IMR-90 (cell line): ENCODE data around the gene SSR1. TPM values are rescaled to one million over a fixed set of nuclear protein-coding genes. Genes with fewer than 3 reads are reported as not detected.

Experiments used
- ATAC-seq: fragments of 200-7000 bp; cut with Tn5 transposase; 2 replicates; pipeline ENCODE4 v1.9.1; 2020; ENCODE audit warnings: low read depth, mild to moderate bottlenecking, moderate library complexity
- BruUV-seq: library from RNA; stranded (reverse); fragments of 400-500 nt; replicated peaks from 2 replicates; lab custom pipeline; 2021; lab: Mats Ljungman, UMichigan
- CTCF ChIA-PET: fragments of 300-600 bp; formaldehyde crosslinking; extraction: SDS; loops from one replicate; lab custom pipeline; 2021; ENCODE audit warnings: antibody characterized with exemption; lab: Yijun Ruan, JAX
- POLR2A ChIA-PET: fragments of 300-600 bp; sonication (Branson Sonifier 250); formaldehyde crosslinking; loops from one replicate; lab custom pipeline; 2022; ENCODE audit warnings: antibody characterized with exemption; ENCODE audit not compliant: unreplicated experiment; lab: Charles Lee
- DNase-seq: peaks from one replicate; pipeline ENCODE4 v3.0.0; 2013
- H2AFZ ChIP-seq: replicated peaks from 2 replicates; pipeline ENCODE3; 2013; ENCODE audit warnings: low read length, mild to moderate bottlenecking; ENCODE audit not compliant: poor library complexity
- H2AK5ac ChIP-seq: 2 replicates; pipeline ENCODE4 v1.6.1; 2013; ENCODE audit warnings: low read depth, low read length, inconsistent platforms
- H2AK9ac ChIP-seq: replicated peaks from 2 replicates; pipeline ENCODE3; 2013; ENCODE audit warnings: mild to moderate bottlenecking, low read depth, low read length, moderate library complexity; ENCODE audit not compliant: poor library complexity
- H2BK120ac ChIP-seq: 2 replicates; pipeline ENCODE4 v1.6.1; 2013; ENCODE audit warnings: low read depth, low read length, inconsistent platforms
- H2BK15ac ChIP-seq: 3 replicates; pipeline ENCODE4 v1.6.1; 2013; ENCODE audit warnings: low read depth, low read length, inconsistent platforms
- H2BK20ac ChIP-seq: 2 replicates; pipeline ENCODE4 v1.6.1; 2013; ENCODE audit warnings: low read depth, mild to moderate bottlenecking, inconsistent platforms, low read length, moderate library complexity
- H2BK5ac ChIP-seq: 2 replicates; pipeline ENCODE4 v1.6.1; 2013; ENCODE audit warnings: mild to moderate bottlenecking, low read depth, low read length, inconsistent platforms; ENCODE audit not compliant: poor library complexity, severe bottlenecking
- H3K14ac ChIP-seq: replicated peaks from 2 replicates; pipeline ENCODE4 v1.6.1; 2013; ENCODE audit warnings: low read depth, low read length, inconsistent platforms
- H3K18ac ChIP-seq: 2 replicates; pipeline ENCODE4 v1.6.1; 2013; ENCODE audit warnings: low read depth, low read length, control low read depth
- H3K23ac ChIP-seq: 2 replicates; pipeline ENCODE4 v1.6.1; 2013; ENCODE audit warnings: low read depth, low read length, inconsistent platforms
- H3K27ac ChIP-seq: 2 replicates; pipeline ENCODE4 v1.5.1; 2013; ENCODE audit warnings: mild to moderate bottlenecking, control low read depth, low read length; ENCODE audit not compliant: insufficient read depth
- H3K27me3 ChIP-seq: 2 replicates; pipeline ENCODE4 v1.6.1; 2013; ENCODE audit warnings: low read length; ENCODE audit not compliant: control insufficient read depth, insufficient read depth
- H3K36me3 ChIP-seq: 2 replicates; pipeline ENCODE4 v1.6.1; 2013; ENCODE audit warnings: low read length, mixed read lengths; ENCODE audit not compliant: control insufficient read depth, insufficient read depth
- H3K4ac ChIP-seq: 2 replicates; pipeline ENCODE4 v1.6.1; 2013; ENCODE audit warnings: low read depth, low read length, inconsistent platforms
- H3K4me1 ChIP-seq: 2 replicates; pipeline ENCODE4 v1.6.1; 2013; ENCODE audit warnings: low read length, mixed read lengths; ENCODE audit not compliant: control insufficient read depth, insufficient read depth
- H3K4me2 ChIP-seq: 2 replicates; pipeline ENCODE4 v1.6.1; 2013; ENCODE audit warnings: low read depth, mild to moderate bottlenecking, control low read depth, low read length, moderate library complexity
- H3K4me3 ChIP-seq: 2 replicates; pipeline ENCODE4 v1.5.1; 2013; ENCODE audit warnings: low read depth, mild to moderate bottlenecking, control low read depth, low read length, moderate library complexity; ENCODE audit not compliant: insufficient read depth
- H3K56ac ChIP-seq: 2 replicates; pipeline ENCODE4 v1.6.1; 2013; ENCODE audit warnings: low read length, inconsistent platforms; ENCODE audit not compliant: insufficient read depth; ENCODE audit errors: extremely low read depth
- H3K79me1 ChIP-seq, 2 experiments: 2 replicates each; pipeline ENCODE4 v1.6.1; 2013; ENCODE audit warnings: low read length in 2 of 2, inconsistent platforms in 1 of 2, low read depth in 1 of 2
- H3K9ac ChIP-seq: 2 replicates; pipeline ENCODE4 v1.6.1; 2013; ENCODE audit warnings: low read depth, low read length, control low read depth
- H3K9me1 ChIP-seq: 2 replicates; pipeline ENCODE4 v1.6.1; 2013; ENCODE audit warnings: low read length, inconsistent platforms; ENCODE audit not compliant: insufficient read depth
- H3K9me3 ChIP-seq: 2 replicates; pipeline ENCODE4 v1.6.1; 2013; ENCODE audit warnings: low read length; ENCODE audit not compliant: control insufficient read depth, insufficient read depth
- H4K20me1 ChIP-seq: 2 replicates; pipeline ENCODE4 v1.6.1; 2013; ENCODE audit warnings: low read length, inconsistent platforms; ENCODE audit not compliant: insufficient read depth
- H4K5ac ChIP-seq: 2 replicates; pipeline ENCODE4 v1.6.1; 2013; ENCODE audit warnings: mild to moderate bottlenecking, low read depth, low read length, control low read depth
- H4K8ac ChIP-seq, 2 experiments: 2 replicates each; pipeline ENCODE4 v1.6.1; 2013; ENCODE audit warnings: low read depth in 2 of 2, low read length in 2 of 2, control low read depth in 1 of 2, inconsistent platforms in 1 of 2
- H4K91ac ChIP-seq: 2 replicates; pipeline ENCODE4 v1.6.1; 2013; ENCODE audit warnings: low read depth, low read length, inconsistent platforms; ENCODE audit not compliant: insufficient read depth
- WGBS, 2 experiments: methylation state at CpG; one replicate each; pipeline versions ENCODE4 v1.1.5 to v1.1.7; 2013; ENCODE audit warnings: missing lambda C conversion rate in 2 of 2; ENCODE audit not compliant: insufficient read length in 1 of 2; ENCODE audit errors: extremely low coverage in 2 of 2; 5-methylcytosine and 5-hydroxymethylcytosine counted together
- dilution Hi-C: fragments of 300-500 bp; cut with HindIII; formaldehyde crosslinking; loops from one replicate; pipeline ENCODE4 v1.14.3; 2018; ENCODE audit warnings: low sequenced_read_pairs; ENCODE audit not compliant: unreplicated experiment
- in situ Hi-C: fragments of 300-500 bp; cut with MboI; formaldehyde crosslinking; loops from 3 replicates; pipeline ENCODE4 v1.14.3; 2019; ENCODE audit warnings: low sequenced_read_pairs, inconsistent platforms, mixed read lengths
- intact Hi-C: fragments of 100-400 bp; cut with micrococcal nuclease; formaldehyde crosslinking; loops from 2 replicates; pipeline ENCODE4 v1.10.0; 2022
- polyA plus RNA-seq, 3 experiments: library from polyadenylated mRNA; depleted of rRNA; stranded (reverse); fragments of >200 nt; gene quantifications; 2 replicates each; pipeline ENCODE4 v1.2.3, GENCODE V29; 2012; ENCODE audit warnings: low replicate concordance in 1 of 3
- total RNA-seq: library from RNA; depleted of rRNA; stranded (reverse); fragments of >200 nt; gene quantifications from 2 replicates; pipeline ENCODE4 v1.2.3, GENCODE V29; 2012
- TF ChIP-seq, protein P1 (sequence below): conservative IDR thresholded peaks from 2 replicates; pipeline ENCODE4 v1.5.1; 2012; ENCODE audit warnings: mild to moderate bottlenecking, low read depth, low read length, improper control_type of control experiment

Gene SSR1
- total and polyA plus RNA-seq, 2 of the 4 experiments (the other 2 are of a cell fraction) = 110 to 120 TPM

DNA sequence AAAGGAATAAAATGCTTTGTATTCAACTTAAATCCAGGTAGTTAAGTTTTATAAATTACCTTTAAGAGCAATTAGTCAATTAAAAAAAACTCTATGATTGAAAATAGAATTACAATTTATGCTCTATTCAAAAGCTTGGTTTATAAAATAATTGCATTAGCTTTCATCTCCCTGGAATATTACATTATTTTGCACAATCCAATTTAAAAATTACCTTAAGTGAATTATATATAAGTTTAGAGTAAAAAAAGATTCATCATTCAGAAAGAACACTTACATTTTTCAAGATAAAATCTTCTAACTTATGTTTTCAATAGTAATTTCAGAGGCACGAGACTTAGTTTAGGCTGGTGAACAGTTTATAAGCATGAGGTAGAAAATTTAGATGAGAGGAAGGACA, 14.9 kb downstream of the SSR1 start:
- Histone ChIP-seq H2AK9ac (no peak overlapping the region), H4K20me1 (peaks cover 3% of the 10 kb centered on the region; the same call in 1 of the 2 replicates), H2AK5ac (no peak overlapping the region), H3K9ac (no peak overlapping the region), H3K4ac (no peak overlapping the region), H3K79me1 (peaks cover 17 to 20% of the 10 kb centered on the region in 2 experiments), H2BK120ac (no peak overlapping the region), H2AFZ (no peak overlapping the region), H3K4me3 (no peak overlapping the region), H4K8ac (no peak overlapping the region), H3K27ac (no peak overlapping the region), H2BK20ac (no peak overlapping the region), H2BK15ac (no peak overlapping the region), H3K18ac (no peak overlapping the region), H2BK5ac (no peak overlapping the region), H3K4me2 (no peak overlapping the region), H3K9me3 (no peaks in the 10 kb centered on the region), H3K4me1 (no peaks in the 10 kb centered on the region), H4K91ac (no peak overlapping the region), H3K23ac (no peak overlapping the region), H4K5ac (no peak overlapping the region), H3K9me1 (no peaks in the 10 kb centered on the region), H3K36me3 (peaks cover 40% of the 10 kb centered on the region), H3K14ac (no peak overlapping the region), H3K27me3 (no peaks in the 10 kb centered on the region), H3K56ac (no peak overlapping the region)
- ATAC-seq = no peak
- POLR2A ChIA-PET = no interaction called here
- in situ Hi-C loops = loop anchor here (25.0 kb wide), 1 partner anchor 764 kb away; the partner anchor contains the start of gene BLOC1S5
- CTCF ChIA-PET = no interaction called here
- no peak for DNase-seq
- dilution Hi-C loops = no loop called here
- TF ChIP-seq, protein P1, sequence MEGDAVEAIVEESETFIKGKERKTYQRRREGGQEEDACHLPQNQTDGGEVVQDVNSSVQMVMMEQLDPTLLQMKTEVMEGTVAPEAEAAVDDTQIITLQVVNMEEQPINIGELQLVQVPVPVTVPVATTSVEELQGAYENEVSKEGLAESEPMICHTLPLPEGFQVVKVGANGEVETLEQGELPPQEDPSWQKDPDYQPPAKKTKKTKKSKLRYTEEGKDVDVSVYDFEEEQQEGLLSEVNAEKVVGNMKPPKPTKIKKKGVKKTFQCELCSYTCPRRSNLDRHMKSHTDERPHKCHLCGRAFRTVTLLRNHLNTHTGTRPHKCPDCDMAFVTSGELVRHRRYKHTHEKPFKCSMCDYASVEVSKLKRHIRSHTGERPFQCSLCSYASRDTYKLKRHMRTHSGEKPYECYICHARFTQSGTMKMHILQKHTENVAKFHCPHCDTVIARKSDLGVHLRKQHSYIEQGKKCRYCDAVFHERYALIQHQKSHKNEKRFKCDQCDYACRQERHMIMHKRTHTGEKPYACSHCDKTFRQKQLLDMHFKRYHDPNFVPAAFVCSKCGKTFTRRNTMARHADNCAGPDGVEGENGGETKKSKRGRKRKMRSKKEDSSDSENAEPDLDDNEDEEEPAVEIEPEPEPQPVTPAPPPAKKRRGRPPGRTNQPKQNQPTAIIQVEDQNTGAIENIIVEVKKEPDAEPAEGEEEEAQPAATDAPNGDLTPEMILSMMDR = no peak
- BruUV-seq = no TSS peak
- intact Hi-C loops = no loop called here
- no CpG with 5 or more reads among the region's 1 CpG for WGBS, 2 experiments
